GM18502 (cell line): ENCODE data around the gene LRRC8E.

Experiments
- ATAC-seq: cut with Tn5 transposase; IDR thresholded peaks from one replicate; pipeline ENCODE4 v1.9.1; 2021; ENCODE audit warnings: mild to moderate bottlenecking; ENCODE audit not compliant: unreplicated experiment, poor library complexity

LRRC8E gene

GRCh38 chr19:7944177-7944761 is 56.0 kb downstream of the LRRC8E start:
- peak; percentile 32 for ATAC-seq

- no peak for ATAC-seq
These were observed 59.6 kb downstream of the LRRC8E start for GRCh38 chr19:7947939-7948338.
